HS-27A (cell line): ENCODE results near the gene PLA2G4E.

Experiments
- DNase-seq: peaks from one replicate; pipeline ENCODE4 v3.0.0-alpha.2; 2012; ENCODE audit warnings: low read depth, missing footprints

Gene PLA2G4E

GRCh38 chr15:41975669-41976068 is 45.2 kb downstream of the PLA2G4E start:
- no peak for DNase-seq

GRCh38 chr15:41974041-41974440 is 46.8 kb downstream of the PLA2G4E start:
- DNase-seq = no peak

GRCh38 chr15:41972253-41973242 is 48.3 kb downstream of the PLA2G4E start, which contains the start of gene EHD4:
Gene EHD4, minus strand, starts transcription at chr15:41972557. Its CDS starts 63 bp downstream, at chr15:41972494.
- peak; percentile 99 for DNase-seq

GRCh38 chr15:41971895-41972252 is 49.0 kb downstream of the PLA2G4E start:
- DNase-seq = no peak

- DNase-seq = peak; percentile 14
Observed at GRCh38 chr15:41971089-41971894, 49.5 kb downstream of the PLA2G4E start.

GRCh38 chr15:41970456-41970855 is 50.4 kb downstream of the PLA2G4E start:
- DNase-seq = no peak

GRCh38 chr15:41969851-41970431 is 50.9 kb downstream of the PLA2G4E start:
- DNase-seq = no peak

- no peak for DNase-seq
Observed at GRCh38 chr15:41968701-41969100, 52.1 kb downstream of the PLA2G4E start.

GRCh38 chr15:41967506-41968206 is 53.2 kb downstream of the PLA2G4E start:
- no peak for DNase-seq

GRCh38 chr15:41966920-41967465 is 53.8 kb downstream of the PLA2G4E start:
- DNase-seq = no peak

GRCh38 chr15:41966414-41966812 is 54.4 kb downstream of the PLA2G4E start:
- no peak for DNase-seq

- DNase-seq = no peak
Observed at GRCh38 chr15:41965441-41966413, 55.1 kb downstream of the PLA2G4E start.

- no peak for DNase-seq
Observed at GRCh38 chr15:41961595-41962202, 59.1 kb downstream of the PLA2G4E start.

- no peak for DNase-seq
Observed at GRCh38 chr15:41961001-41961518, 59.8 kb downstream of the PLA2G4E start.

- DNase-seq = no peak
Observed at GRCh38 chr15:41958002-41958420, 62.8 kb downstream of the PLA2G4E start.

- DNase-seq = no peak
Observed at GRCh38 chr15:41957021-41957897, 63.6 kb downstream of the PLA2G4E start.

GRCh38 chr15:41955807-41956525 is 64.9 kb downstream of the PLA2G4E start:
- DNase-seq = no peak

GRCh38 chr15:41955100-41955499 is 65.7 kb downstream of the PLA2G4E start:
- no peak for DNase-seq
